Measurements from ENCODE around the gene SNCB. TPM values are rescaled to one million over a fixed set of nuclear protein-coding genes. Genes with fewer than 3 reads are reported as not detected.

Gene SNCB
- total RNA-seq, 1 experiment from 2014 or later, result not detected

GRCh38 chr5:176573564-176574296, 56.6 kb downstream of the SNCB start:
- DNase-seq (ENCODE audit: low read depth), result peak; percentile 43
- in situ Hi-C loops (cut with HindIII; ENCODE audit: low pct_unique_long_range_greater_than_20kb, low sequenced_read_pairs), result no loop called here

Other genes with a start within 250 kb of the SNCB start
- gene NOP16, start 241.9 kb downstream of the SNCB start, total RNA-seq (2014; rRNA removed; shearing (Covaris generic); ENCODE audit: low replicate concordance), result 17.9 and 27.4 TPM in 2 replicates
- 129 and 143 TPM in 2 replicates for gene HIGD2A, start 241.8 kb downstream of the SNCB start, total RNA-seq (2014; rRNA removed; shearing (Covaris generic); ENCODE audit: low replicate concordance)
- gene CLTB, start 214.0 kb downstream of the SNCB start, total RNA-seq (2014; rRNA removed; shearing (Covaris generic); ENCODE audit: low replicate concordance), result 70.3 and 106 TPM in 2 replicates
- gene FAF2, start 182.1 kb downstream of the SNCB start, total RNA-seq (2014; rRNA removed; shearing (Covaris generic); ENCODE audit: low replicate concordance), result 26.2 and 31.4 TPM in 2 replicates
- gene RNF44, start 93.1 kb downstream of the SNCB start, total RNA-seq (2014; rRNA removed; shearing (Covaris generic); ENCODE audit: low replicate concordance), result 2.0 and 18.7 TPM in 2 replicates
- 0.23 and 1.2 TPM in 2 replicates for gene CDHR2, start 81.2 kb downstream of the SNCB start, total RNA-seq (2014; rRNA removed; shearing (Covaris generic); ENCODE audit: low replicate concordance)
- 30.1 and 36.8 TPM in 2 replicates for gene GPRIN1, start 20.4 kb downstream of the SNCB start, total RNA-seq (2014; rRNA removed; shearing (Covaris generic); ENCODE audit: low replicate concordance)
- not detected in 2 replicates for gene EIF4E1B, start 141 bp upstream of the SNCB start, total RNA-seq (2014; rRNA removed; shearing (Covaris generic); ENCODE audit: low replicate concordance)
- gene TSPAN17, start 16.9 kb upstream of the SNCB start, total RNA-seq (2014; rRNA removed; shearing (Covaris generic); ENCODE audit: low replicate concordance), result 93.4 and 126 TPM in 2 replicates
- 4.1 and 6.8 TPM in 2 replicates for gene UNC5A, start 180.0 kb upstream of the SNCB start, total RNA-seq (2014; rRNA removed; shearing (Covaris generic); ENCODE audit: low replicate concordance)

All from Caki2 (cell line).